Neuronal stem cell (in vitro differentiated cells): ENCODE measurements around the gene FARP1.

Source experiments
- DNase-seq: peaks from one replicate; pipeline ENCODE4 v3.0.0-alpha.2; 2013; ENCODE audit warnings: low spot score
- H2AFZ ChIP-seq: one replicate; pipeline ENCODE4 v1.6.1; 2013; ENCODE audit warnings: mild to moderate bottlenecking, low read length, inconsistent platforms
- H2AK5ac ChIP-seq: 2 replicates; pipeline ENCODE4 v1.6.1; 2013; ENCODE audit warnings: low read depth, mild to moderate bottlenecking, inconsistent platforms, low read length, moderate library complexity, mixed read lengths
- H2BK120ac ChIP-seq: 2 replicates; pipeline ENCODE4 v1.6.1; 2013; ENCODE audit warnings: low read depth, mild to moderate bottlenecking, inconsistent platforms, low read length, moderate library complexity, mixed read lengths
- H2BK12ac ChIP-seq: one replicate; pipeline ENCODE4 v1.6.1; 2013; ENCODE audit warnings: low read length, inconsistent platforms
- H2BK15ac ChIP-seq: 2 replicates; pipeline ENCODE4 v1.6.1; 2013; ENCODE audit warnings: mild to moderate bottlenecking, low read length, inconsistent platforms, mixed read lengths
- H2BK5ac ChIP-seq: one replicate; pipeline ENCODE4 v1.6.1; 2013; ENCODE audit warnings: inconsistent platforms, mild to moderate bottlenecking, low read length, moderate library complexity
- H3K14ac ChIP-seq: one replicate; pipeline ENCODE4 v1.6.1; 2013; ENCODE audit warnings: low read length, inconsistent platforms
- H3K18ac ChIP-seq: 2 replicates; pipeline ENCODE4 v1.6.1; 2013; ENCODE audit warnings: low read length, inconsistent platforms
- H3K23ac ChIP-seq: 2 replicates; pipeline ENCODE4 v1.6.1; 2013; ENCODE audit warnings: low read depth, mild to moderate bottlenecking, mixed read lengths, low read length, inconsistent platforms; ENCODE audit not compliant: poor library complexity
- H3K27ac ChIP-seq: replicated peaks from 3 replicates; pipeline ENCODE4 v1.5.1; 2013; ENCODE audit warnings: low read length, inconsistent platforms
- H3K27me3 ChIP-seq, 3 experiments: 2 replicates each; pipeline ENCODE4 v1.6.1; 2013; ENCODE audit warnings: low read length in 3 of 3, mild to moderate bottlenecking in 2 of 3, inconsistent platforms in 1 of 3, low read depth in 1 of 3, mixed read lengths in 1 of 3, moderate library complexity in 1 of 3; ENCODE audit not compliant: control insufficient read depth in 3 of 3, insufficient read depth in 3 of 3
- H3K36me3 ChIP-seq, 2 donors: replicated peaks in 1 of 2; 2 replicates each; pipeline ENCODE4 v1.6.1; 2013; ENCODE audit warnings: low read length in 2 of 2; ENCODE audit not compliant: control insufficient read depth in 2 of 2, insufficient read depth in 2 of 2
- H3K4ac ChIP-seq: 2 replicates; pipeline ENCODE4 v1.6.1; 2013; ENCODE audit warnings: inconsistent platforms, mild to moderate bottlenecking, low read length, moderate library complexity
- H3K4me1 ChIP-seq, 2 donors: 1 replicate in 1 of 2; 2 replicates in 1 of 2; pipeline ENCODE4 v1.6.1; 2013; ENCODE audit warnings: low read length in 2 of 2, low read depth in 1 of 2; ENCODE audit not compliant: control insufficient read depth in 2 of 2, insufficient read depth in 1 of 2
- H3K4me2 ChIP-seq: one replicate; pipeline ENCODE4 v1.6.1; 2013; ENCODE audit warnings: mild to moderate bottlenecking, low read length, inconsistent platforms; ENCODE audit not compliant: insufficient read depth, poor library complexity, severe bottlenecking
- H3K4me3 ChIP-seq, 2 donors: 2 replicates each; pipeline ENCODE4 v1.5.1; 2013; ENCODE audit warnings: low read length in 2 of 2, mild to moderate bottlenecking in 2 of 2, inconsistent platforms in 1 of 2, moderate library complexity in 1 of 2
- H3K79me1 ChIP-seq: one replicate; pipeline ENCODE4 v1.6.1; 2013; ENCODE audit warnings: low read depth, mild to moderate bottlenecking, inconsistent platforms, low read length, moderate library complexity
- H3K9ac ChIP-seq: one replicate; pipeline ENCODE4 v1.6.1; 2013; ENCODE audit warnings: mild to moderate bottlenecking, low read depth, low read length, inconsistent platforms; ENCODE audit not compliant: poor library complexity
- H3K9me3 ChIP-seq, 2 donors: replicated peaks in 1 of 2; 2 replicates each; pipeline versions ENCODE3 to v1.6.1; 2013; ENCODE audit warnings: low read length in 2 of 2, mild to moderate bottlenecking in 2 of 2, inconsistent platforms in 1 of 2, low read depth in 1 of 2, mixed read lengths in 1 of 2, moderate library complexity in 1 of 2; ENCODE audit not compliant: control insufficient read depth in 2 of 2, insufficient read depth in 1 of 2
- H4K8ac ChIP-seq: one replicate; pipeline ENCODE4 v1.6.1; 2013; ENCODE audit warnings: low read depth, mild to moderate bottlenecking, inconsistent platforms, low read length, moderate library complexity
- H4K91ac ChIP-seq: one replicate; pipeline ENCODE4 v1.6.1; 2013; ENCODE audit warnings: low read length, low read depth, mild to moderate bottlenecking, inconsistent platforms; ENCODE audit not compliant: poor library complexity
- WGBS, 2 donors: extraction: QIAGEN DNeasy Blood & Tissue Kit; methylation state at CpG; one replicate each; pipeline ENCODE4 v1.1.7; 2013; ENCODE audit warnings: missing lambda C conversion rate in 2 of 2, mixed read lengths in 1 of 2; ENCODE audit not compliant: insufficient read length in 2 of 2, insufficient replicate concordance in 1 of 2; ENCODE audit errors: extremely low coverage in 2 of 2; 5-methylcytosine and 5-hydroxymethylcytosine counted together

Gene FARP1

DNA sequence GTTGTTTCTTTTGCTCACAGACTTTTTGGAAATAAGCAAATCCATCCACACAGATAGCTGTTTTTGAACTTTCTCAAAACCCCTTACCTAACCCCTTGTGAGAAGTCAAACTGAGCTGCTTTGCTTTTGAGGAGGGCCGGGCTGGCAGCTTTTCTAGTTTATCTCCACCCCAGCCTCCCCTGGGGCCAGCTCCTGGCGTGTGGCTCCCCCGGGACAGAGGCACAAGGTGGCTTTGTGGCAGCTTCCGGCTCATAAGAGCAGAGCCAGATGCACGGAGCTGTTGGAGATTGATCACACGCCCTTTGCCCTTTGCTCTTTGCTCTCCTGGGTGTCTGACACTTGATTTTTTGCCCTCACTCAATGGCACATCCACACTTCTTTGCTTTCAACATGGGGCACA, 59.1 kb downstream of the FARP1 start:
- Histone ChIP-seq H3K23ac (no peak overlapping the region), H3K18ac (peak overlapping the region; percentile 36), H3K27me3 (no peaks in the 10 kb centered on the region), H2BK12ac (no peak overlapping the region), H3K36me3 (peaks cover 3 to 21% of the 10 kb centered on the region in 2 donors), H4K8ac (no peak overlapping the region), H2AK5ac (no peak overlapping the region), H3K27ac (peak overlapping the region; percentile 12), H2AFZ (no peak overlapping the region), H3K4me2 (no peak overlapping the region), H4K91ac (no peak overlapping the region), H3K4ac (no peak overlapping the region), H2BK15ac (no peak overlapping the region), H2BK5ac (no peak overlapping the region), H3K14ac (no peak overlapping the region), H2BK120ac (no peak overlapping the region), H3K4me3 (no peak overlapping the region), H3K79me1 (peaks cover 2% of the 10 kb centered on the region), H3K9ac (no peak overlapping the region), H3K4me1 (peaks cover 0 to 13% of the 10 kb centered on the region in 2 donors), H3K9me3 (peaks cover 8 to 33% of the 10 kb centered on the region in 2 donors)
- no CpG with 5 or more reads among the region's 6 CpGs for WGBS, 2 donors
- no peak for DNase-seq

DNA sequence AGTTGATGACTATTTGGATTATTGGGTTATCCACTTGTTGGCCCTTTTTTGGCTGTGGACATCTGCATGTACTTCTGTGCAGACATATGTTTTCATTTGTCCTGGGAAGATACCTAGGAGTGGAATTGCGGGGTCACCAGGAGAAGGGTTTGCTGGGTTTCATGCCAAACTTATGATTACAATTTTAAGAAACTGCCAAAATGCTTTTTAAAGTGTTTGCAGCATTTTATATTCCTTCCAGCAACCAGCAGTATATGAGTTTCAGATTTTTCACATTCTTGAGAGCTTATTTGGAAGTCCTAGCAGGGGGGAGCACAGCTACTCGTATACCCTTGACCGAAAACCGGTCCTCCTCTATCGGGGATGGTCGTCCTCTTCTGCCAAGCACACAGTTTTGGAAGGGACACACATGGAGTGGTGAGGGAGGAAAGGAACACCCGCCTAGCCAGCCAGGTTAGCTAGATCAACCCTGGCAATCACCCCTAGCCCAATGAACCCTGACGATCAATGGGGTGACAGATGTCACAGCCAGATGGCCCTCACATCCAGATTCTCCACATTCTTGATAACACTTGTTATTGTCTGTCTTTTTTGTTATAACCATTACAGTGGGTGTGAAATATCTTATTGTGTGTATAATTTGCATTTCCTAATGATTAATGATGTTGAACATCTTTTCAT, 60.9 kb downstream of the FARP1 start:
- Histone ChIP-seq H4K91ac (no peak overlapping the region), H3K9ac (no peak overlapping the region), H3K14ac (no peak overlapping the region), H3K9me3 (peaks cover 8 to 29% of the 10 kb centered on the region in 2 donors), H2BK5ac (no peak overlapping the region), H4K8ac (no peak overlapping the region), H3K4me2 (no peak overlapping the region), H2BK12ac (no peak overlapping the region), H3K4ac (no peak overlapping the region), H3K23ac (no peak overlapping the region), H3K79me1 (peaks cover 2% of the 10 kb centered on the region), H2BK120ac (no peak overlapping the region), H3K27ac (no peak overlapping the region), H3K36me3 (peaks cover 3 to 21% of the 10 kb centered on the region in 2 donors), H2AFZ (no peak overlapping the region), H3K18ac (no peak overlapping the region), H3K4me1 (peaks cover 0 to 15% of the 10 kb centered on the region in 2 donors), H2BK15ac (no peak overlapping the region), H3K27me3 (no peaks in the 10 kb centered on the region), H3K4me3 (no peak overlapping the region), H2AK5ac (no peak overlapping the region)
- no peak for DNase-seq
- WGBS, 2 donors, result no CpG with 5 or more reads among the region's 8 CpGs

DNA sequence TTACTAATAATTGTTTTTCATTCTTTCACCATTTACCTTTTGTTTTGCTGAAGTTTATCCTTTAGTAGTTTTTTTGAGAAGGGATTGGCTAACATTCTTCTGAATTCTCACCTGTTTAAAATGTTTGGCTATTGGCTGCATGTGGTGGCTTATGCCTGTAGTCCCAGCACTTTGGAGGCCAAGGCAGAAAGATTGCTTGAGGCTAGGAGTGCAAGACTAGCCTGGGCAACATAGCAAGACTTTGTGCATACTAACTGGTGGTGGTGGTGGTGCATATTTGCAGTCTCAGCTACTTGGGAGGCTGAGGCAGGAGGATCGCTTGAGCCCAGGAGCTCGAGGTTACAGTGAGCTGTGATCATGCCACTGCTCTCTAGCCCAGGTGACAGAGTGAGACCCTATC, 61.7 kb downstream of the FARP1 start:
- WGBS, 2 donors, result no CpG with 5 or more reads among the region's 2 CpGs

DNA sequence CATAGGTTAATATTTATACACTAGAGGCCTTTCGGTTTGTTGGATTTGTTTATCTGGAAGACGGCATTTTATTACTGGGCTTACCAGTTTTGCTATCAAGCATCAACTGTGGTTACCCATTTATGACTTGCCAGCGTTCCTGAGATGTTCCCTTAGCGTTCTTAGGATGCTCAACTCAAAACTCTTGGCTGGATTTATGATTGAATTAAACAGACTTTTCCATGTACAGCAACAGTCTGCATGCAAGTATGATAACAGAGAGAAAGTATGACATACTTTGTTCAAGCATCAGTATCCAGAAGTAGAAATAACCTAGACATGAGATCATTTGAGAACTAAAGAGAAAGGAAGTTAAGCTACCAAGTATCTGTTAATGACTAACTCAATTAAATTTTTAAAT, 64.1 kb downstream of the FARP1 start:
- Histone ChIP-seq H3K36me3 (peaks cover 3 to 11% of the 10 kb centered on the region in 2 donors), H4K91ac (no peak overlapping the region), H3K23ac (no peak overlapping the region), H3K4me3 (no peak overlapping the region), H3K4ac (no peak overlapping the region), H3K4me1 (peaks cover 0 to 5% of the 10 kb centered on the region in 2 donors), H2BK5ac (no peak overlapping the region), H2BK120ac (no peak overlapping the region), H3K9ac (no peak overlapping the region), H3K27me3 (no peaks in the 10 kb centered on the region), H3K79me1 (peaks cover 11% of the 10 kb centered on the region), H3K4me2 (no peak overlapping the region), H3K14ac (no peak overlapping the region), H2BK12ac (no peak overlapping the region), H3K18ac (no peak overlapping the region), H3K27ac (no peak overlapping the region), H2BK15ac (no peak overlapping the region), H2AK5ac (no peak overlapping the region), H4K8ac (no peak overlapping the region), H2AFZ (no peak overlapping the region), H3K9me3 (peaks cover 8 to 30% of the 10 kb centered on the region in 2 donors)
- WGBS, 2 donors, result no CpG with 5 or more reads among the region's 4 CpGs
- DNase-seq, result no peak

More for the DNA sequence above, 61.7 kb downstream of the FARP1 start:
- no peak overlapping the region for H2BK12ac ChIP-seq
- H3K4ac ChIP-seq, result no peak overlapping the region
- H2AFZ ChIP-seq, result no peak overlapping the region
- peaks cover 5% of the 10 kb centered on the region for H3K79me1 ChIP-seq
- H3K27ac ChIP-seq, result no peak overlapping the region
- H3K14ac ChIP-seq, result no peak overlapping the region
- no peak overlapping the region for H4K91ac ChIP-seq
- no peak overlapping the region for H2AK5ac ChIP-seq
- no peak overlapping the region for H2BK5ac ChIP-seq
- no peak overlapping the region for H3K23ac ChIP-seq
- H3K4me2 ChIP-seq, result no peak overlapping the region
- no peak for DNase-seq
- no peak overlapping the region for H3K9ac ChIP-seq
- H3K4me3 ChIP-seq, result no peak overlapping the region
- H3K36me3 ChIP-seq, result peaks cover 3 to 21% of the 10 kb centered on the region in 2 donors
- peaks cover 8 to 29% of the 10 kb centered on the region in 2 donors for H3K9me3 ChIP-seq
- H3K27me3 ChIP-seq, result no peaks in the 10 kb centered on the region
- no peak overlapping the region for H4K8ac ChIP-seq
- peaks cover 0 to 15% of the 10 kb centered on the region in 2 donors for H3K4me1 ChIP-seq
- H2BK15ac ChIP-seq, result no peak overlapping the region
- no peak overlapping the region for H3K18ac ChIP-seq
- no peak overlapping the region for H2BK120ac ChIP-seq
